Fibroblast of lung (primary cell): ENCODE data around the gene FBXO7. TPM values are rescaled to one million over a fixed set of nuclear protein-coding genes. Genes with fewer than 3 reads are reported as not detected.

ENCODE experiments used
- DNase-seq, 2 donors: peaks; one replicate each; pipeline versions ENCODE4 v3.0.0 to v3.0.0-alpha.2; 2010; ENCODE audit warnings: low read depth in 2 of 2
- H2AFZ ChIP-seq: 2 replicates; pipeline ENCODE4 v1.5.1; 2012; ENCODE audit warnings: low read length, control low read depth, inconsistent platforms
- H3K27ac ChIP-seq: 2 replicates; pipeline ENCODE4 v1.5.1; 2011; ENCODE audit warnings: low read length, control low read depth; ENCODE audit not compliant: insufficient read depth
- H3K27me3 ChIP-seq: 2 replicates; pipeline ENCODE4 v1.5.1; 2011; ENCODE audit warnings: mild to moderate bottlenecking, low read length; ENCODE audit not compliant: control insufficient read depth, insufficient read depth
- H3K36me3 ChIP-seq: 2 replicates; pipeline ENCODE4 v1.5.1; 2011; ENCODE audit warnings: low read length; ENCODE audit not compliant: control insufficient read depth, insufficient read depth
- H3K4me1 ChIP-seq: 2 replicates; pipeline ENCODE4 v1.5.1; 2011; ENCODE audit warnings: low read length; ENCODE audit not compliant: control insufficient read depth, insufficient read depth; ENCODE audit errors: extremely low read depth
- H3K4me2 ChIP-seq: 2 replicates; pipeline ENCODE4 v1.5.1; 2011; ENCODE audit warnings: low read length, control low read depth; ENCODE audit not compliant: insufficient read depth; ENCODE audit errors: extremely low read depth
- H3K4me3 ChIP-seq, 4 experiments: fragments of 200-600 bp in 1 of 4; sonication (generic) in 1 of 4; replicated peaks in 1 of 4; 2 replicates each; pipeline ENCODE4 v1.5.1; 2011 to 2016; ENCODE audit warnings: low read length in 4 of 4, low read depth in 3 of 4, mild to moderate bottlenecking in 3 of 4, control low read depth in 2 of 4, inconsistent platforms in 1 of 4, mixed read lengths in 1 of 4; ENCODE audit not compliant: insufficient read depth in 1 of 4; ENCODE audit errors: control extremely low read depth in 1 of 4
- H3K79me2 ChIP-seq: 2 replicates; pipeline ENCODE4 v1.5.1; 2012; ENCODE audit warnings: mild to moderate bottlenecking, low read length, inconsistent platforms; ENCODE audit not compliant: control insufficient read depth, insufficient read depth
- H3K9ac ChIP-seq: 2 replicates; pipeline ENCODE4 v1.5.1; 2011; ENCODE audit warnings: mild to moderate bottlenecking, low read length, control low read depth; ENCODE audit not compliant: insufficient read depth
- H3K9me3 ChIP-seq: 2 replicates; pipeline ENCODE4 v1.5.1; 2012; ENCODE audit warnings: low read depth, low read length; ENCODE audit not compliant: control insufficient read depth, insufficient read depth
- H4K20me1 ChIP-seq: 2 replicates; pipeline ENCODE4 v1.5.1; 2011; ENCODE audit warnings: low read length; ENCODE audit not compliant: control insufficient read depth, insufficient read depth; ENCODE audit errors: extremely low read depth
- CTCF ChIP-seq, 2 donors: IDR thresholded peaks in 1 of 2; conservative IDR thresholded peaks in 1 of 2; 1 replicate in 1 of 2; 2 replicates in 1 of 2; pipeline ENCODE4 v1.5.1; 2011 to 2012; ENCODE audit warnings: low read length in 2 of 2, control low read depth in 1 of 2, inconsistent platforms in 1 of 2, low read depth in 1 of 2, mild to moderate bottlenecking in 1 of 2
- EZH2 ChIP-seq: IDR thresholded peaks from 2 replicates; pipeline ENCODE4 v1.5.1; 2012; ENCODE audit warnings: low read length, control low read depth, mild to moderate bottlenecking; ENCODE audit errors: missing control alignments
- polyA plus RNA-seq, 2 donors: library from polyadenylated mRNA; depleted of rRNA in 1 of 2; stranded (reverse) in 1 of 2; unstranded in 1 of 2; fragments of >200 nt; gene quantifications; 2 replicates each; pipeline ENCODE4 v1.2.1, GENCODE V29; 2011 to 2012; ENCODE audit warnings: missing spikeins in 1 of 2
- total RNA-seq: library from RNA; depleted of rRNA; stranded (reverse); fragments of >200 nt; gene quantifications from 2 replicates; pipeline ENCODE4 v1.2.1, GENCODE V29; 2014

Gene FBXO7
- total and polyA plus RNA-seq, 2 donors (not counting 1 experiment from before 2014, with no cell fraction given): 51.2 to 130 TPM

GRCh38 chr22:32548039-32548438, 73.4 kb downstream of the FBXO7 start:
- no peaks in the 10 kb centered on the region for H4K20me1 ChIP-seq
- DNase-seq: no peak

More at GRCh38 chr22:32548039-32548438, 73.4 kb downstream of the FBXO7 start:
- Histone ChIP-seq H3K4me2 (no peak overlapping the region), H2AFZ (no peak overlapping the region), H3K9ac (no peak overlapping the region), H3K36me3 (no peaks in the 10 kb centered on the region), H3K4me3 (no peak overlapping the region), H3K27me3 (no peaks in the 10 kb centered on the region), H3K4me1 (peaks cover 5% of the 10 kb centered on the region), H3K79me2 (no peaks in the 10 kb centered on the region), H3K27ac (no peak overlapping the region), H3K9me3 (no peaks in the 10 kb centered on the region)
- TF ChIP-seq CTCF (conservative IDR thresholded peaks at IDR 0.05 in 1 of 2, IDR thresholded peaks at IDR 0.05 in 1 of 2; ENCODE audit: low read depth in 1 of 2, low read length in 2 of 2) (no peak), EZH2 (no peak)

Other genes starting within 250 kb of the FBXO7 start
- gene SLC5A4, start 219.5 kb upstream of the FBXO7 start, total RNA-seq: not detected in 2 replicates
- 0.02 and 0.06 TPM in 2 replicates for gene SLC5A4, start 219.5 kb upstream of the FBXO7 start, polyA plus RNA-seq
- not detected in 2 replicates for gene RFPL3, start 116.9 kb upstream of the FBXO7 start, total RNA-seq
- gene RFPL3, start 116.9 kb upstream of the FBXO7 start, polyA plus RNA-seq: not detected in 2 replicates
- 88.7 and 106 TPM in 2 replicates for gene RTCB, start 62.6 kb upstream of the FBXO7 start, total RNA-seq
- gene RTCB, start 62.6 kb upstream of the FBXO7 start, polyA plus RNA-seq: 111 and 130 TPM in 2 replicates
- gene BPIFC, start 10.4 kb upstream of the FBXO7 start, total RNA-seq: not detected in 2 replicates
- gene BPIFC, start 10.4 kb upstream of the FBXO7 start, polyA plus RNA-seq: not detected in 2 replicates